HepG2 (cell line): ENCODE data around the gene ABHD17C. TPM values are rescaled to one million over a fixed set of nuclear protein-coding genes. Genes with fewer than 3 reads are reported as not detected.

ENCODE experiments used
- AGO2 ChIP-seq: fragments of 200-400 bp; formaldehyde crosslinking; optimal IDR thresholded peaks from 2 replicates; pipeline ENCODE3; 2017; ENCODE audit warnings: mild to moderate bottlenecking, low read depth, low read length, moderate library complexity
- FOXC1 ChIP-seq: sonication (generic); formaldehyde crosslinking; IDR thresholded peaks from 2 replicates; pipeline ENCODE4 v1.8.0; 2022; ENCODE audit warnings: mild to moderate bottlenecking, missing genetic modification reagents, borderline replicate concordance
- FOXM1 ChIP-seq: sonication (generic); formaldehyde crosslinking; IDR thresholded peaks from 2 replicates; pipeline ENCODE4 v1.5.0; 2020; ENCODE audit warnings: missing genetic modification reagents
- KLF6 ChIP-seq: IDR thresholded peaks from 2 replicates; pipeline ENCODE4 v1.8.0; 2016; ENCODE audit warnings: missing biosample characterization, missing genetic modification reagents
- NFIC ChIP-seq: IDR thresholded peaks from 2 replicates; pipeline ENCODE4 v1.6.1; 2012; ENCODE audit warnings: mild to moderate bottlenecking, low read length, inconsistent platforms
- RFXANK ChIP-seq: IDR thresholded peaks from 2 replicates; pipeline ENCODE4 v1.6.1; 2016
- RORA ChIP-seq: sonication (generic); formaldehyde crosslinking; IDR thresholded peaks from 2 replicates; pipeline ENCODE4 v1.5.0; 2020; ENCODE audit warnings: mild to moderate bottlenecking, missing genetic modification reagents, moderate library complexity
- SKI ChIP-seq: fragments of 450-650 bp; IDR thresholded peaks from one replicate; pipeline ENCODE4 v1.6.1; 2018; ENCODE audit warnings: mild to moderate bottlenecking; ENCODE audit not compliant: partially characterized antibody
- SOX5 ChIP-seq: IDR thresholded peaks from 2 replicates; pipeline ENCODE4 v1.6.1; 2016; ENCODE audit warnings: borderline replicate concordance
- SP1 ChIP-seq, 2 experiments: fragments of 450-650 bp in 1 of 2; sonication (generic) in 1 of 2; formaldehyde crosslinking in 1 of 2; IDR thresholded peaks; 2 replicates each; pipeline versions ENCODE4 v1.4.0 to v1.6.1; 2016 to 2020; ENCODE audit warnings: missing genetic modification reagents in 1 of 2
- TEAD2 ChIP-seq: sonication (generic); formaldehyde crosslinking; IDR thresholded peaks from 2 replicates; pipeline ENCODE4 v1.9.0; 2021; ENCODE audit warnings: missing genetic modification reagents
- TEAD3 ChIP-seq: optimal IDR thresholded peaks from 2 replicates; pipeline ENCODE3; 2016; ENCODE audit warnings: borderline replicate concordance
- TSC22D2 ChIP-seq: sonication (generic); formaldehyde crosslinking; IDR thresholded peaks from 2 replicates; pipeline ENCODE4 v1.5.1; 2020; ENCODE audit warnings: missing genetic modification reagents, mild to moderate bottlenecking, borderline replicate concordance
- ZNF260 ChIP-seq: sonication (generic); formaldehyde crosslinking; IDR thresholded peaks from 2 replicates; pipeline ENCODE4 v1.4.0; 2020; ENCODE audit warnings: missing genetic modification reagents, low read depth, mild to moderate bottlenecking, borderline replicate concordance
- ZNF589 ChIP-seq: sonication (generic); formaldehyde crosslinking; conservative IDR thresholded peaks from 2 replicates; pipeline ENCODE4 v1.8.0; 2022; ENCODE audit warnings: mild to moderate bottlenecking, moderate library complexity, missing genetic modification reagents
- ZNF652 ChIP-seq: IDR thresholded peaks from 2 replicates; pipeline ENCODE4 v1.6.1; 2016; ENCODE audit warnings: low read depth, borderline replicate concordance
- ZNF660 ChIP-seq: sonication (generic); formaldehyde crosslinking; IDR thresholded peaks from 2 replicates; pipeline ENCODE4 v1.5.1; 2020; ENCODE audit warnings: mild to moderate bottlenecking, low read depth, missing genetic modification reagents, borderline replicate concordance
- ZNF747 ChIP-seq: sonication (generic); formaldehyde crosslinking; IDR thresholded peaks from 2 replicates; pipeline ENCODE4 v1.8.1; 2023; ENCODE audit warnings: missing genetic modification reagents, mild to moderate bottlenecking, borderline replicate concordance
- polyA plus RNA-seq, 8 experiments: library from polyadenylated mRNA; depleted of rRNA in 3 of 8; stranded (reverse) in 7 of 8; unstranded in 1 of 8; fragments of >200 nt; fragmentation: Illumina TruSeq in 4 of 8; extraction: Trizol in 4 of 8; gene quantifications; 2 replicates each; pipeline versions ENCODE4 v1.2.1 to v1.2.3, GENCODE V29; 2011 to 2016; ENCODE audit warnings: low read depth in 4 of 8, missing spikeins in 1 of 8, mixed read lengths in 1 of 8; ENCODE audit not compliant: insufficient read depth in 1 of 8
- total RNA-seq, 5 experiments: library from RNA; depleted of rRNA; stranded (reverse); fragments of >200 nt; fragmentation: Illumina TruSeq; extraction: Trizol; gene quantifications; 2 replicates each; pipeline ENCODE4 v1.2.3, GENCODE V29; 2016; ENCODE audit warnings: low read depth in 1 of 5
- TF ChIP-seq, protein P1 (sequence below): sonication (generic); formaldehyde crosslinking; IDR thresholded peaks from 2 replicates; pipeline ENCODE4 v1.4.0; 2020; ENCODE audit warnings: missing genetic modification reagents, mild to moderate bottlenecking, borderline replicate concordance
- TF ChIP-seq, protein P2 (sequence below): sonication (generic); formaldehyde crosslinking; IDR thresholded peaks from 2 replicates; pipeline ENCODE4 v1.4.0; 2020; ENCODE audit warnings: mild to moderate bottlenecking, missing genetic modification reagents
- TF ChIP-seq, protein P3 (sequence below): sonication (generic); formaldehyde crosslinking; IDR thresholded peaks from 2 replicates; pipeline ENCODE4 v1.4.0; 2020; ENCODE audit warnings: missing genetic modification reagents

The ABHD17C gene
- total and polyA plus RNA-seq, 2 of the 13 experiments (the other 11 are each of a cell fraction or from before 2014, with no cell fraction given), result 2.9 to 3.9 TPM

DNA sequence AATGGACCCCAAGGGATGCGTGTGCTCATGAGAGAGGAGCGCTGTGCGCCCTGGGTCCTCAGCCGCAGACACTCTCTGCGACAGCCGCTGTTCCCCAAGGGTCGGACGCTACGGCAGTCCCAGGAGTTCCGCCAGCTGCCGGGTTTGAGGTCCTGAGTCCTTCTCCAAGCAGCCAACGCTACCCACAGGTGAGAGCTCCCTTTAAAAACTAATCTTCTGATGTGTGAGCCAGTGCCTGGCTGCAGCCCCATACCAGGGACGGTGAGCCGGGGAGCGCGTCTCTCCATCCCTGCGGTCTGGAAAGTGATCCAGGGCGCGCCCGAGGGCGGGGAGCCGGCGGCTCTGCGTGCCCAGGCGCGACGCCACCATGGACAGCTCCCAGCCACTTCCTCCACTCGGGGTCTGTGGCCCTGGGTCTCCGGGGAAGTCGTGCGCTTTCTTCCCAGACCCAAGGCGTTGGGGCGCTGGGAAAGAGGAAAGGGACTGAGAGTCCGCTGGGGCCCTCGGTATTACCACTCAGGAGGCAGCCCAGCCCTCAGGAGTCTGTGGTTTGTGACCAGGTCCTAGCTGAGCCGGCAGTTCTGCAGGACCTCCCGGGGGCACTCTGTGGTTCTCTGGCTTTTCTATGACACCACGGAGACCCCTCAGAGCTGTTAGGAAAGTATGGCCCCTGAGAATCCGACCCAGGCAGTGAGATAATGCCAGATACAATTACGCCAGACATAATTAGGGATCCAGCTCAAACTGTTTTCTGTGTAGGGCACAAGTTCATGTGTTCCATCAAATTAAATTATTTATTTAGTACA lies 85.5 kb downstream of the ABHD17C start (continued):
- TF ChIP-seq ZNF747 (CRISPR knock-in tag) (no peak; the same call in 1 of the 2 replicates), SKI (peak; percentile 63), ZNF652 (CRISPR knock-in tag) (peak; percentile 36; the same call in 1 of the 2 replicates), TEAD3 (peak; percentile 64), RORA (CRISPR knock-in tag) (peak; percentile 36; the same call in 1 of the 2 replicates), TSC22D2 (CRISPR knock-in tag) (peak; percentile 99), AGO2 (peak; percentile 35), SP1 (IDR thresholded peaks at IDR 0.05) (no peak), SP1 (CRISPR knock-in tag; IDR thresholded peaks at IDR 0.05) (no peak; the same call in 1 of the 2 replicates), FOXM1 (peak; percentile 86; the same call in 1 of the 2 replicates), SOX5 (CRISPR knock-in tag) (peak; percentile 37; the same call in 1 of the 2 replicates), ZNF260 (CRISPR knock-in tag) (no peak), FOXC1 (peak; percentile 73; the same call in 1 of the 2 replicates), NFIC (no peak), ZNF589 (CRISPR knock-in tag) (peak; percentile 89; the same call in 1 of the 2 replicates), KLF6 (CRISPR knock-in tag) (peak; percentile 98), RFXANK (CRISPR knock-in tag) (no peak), TEAD2 (peak; percentile 77; the same call in 1 of the 2 replicates), ZNF660 (0 out of 2 replicates have a peak, but pooled peaks have one; percentile 81)
- TF ChIP-seq, protein P1, sequence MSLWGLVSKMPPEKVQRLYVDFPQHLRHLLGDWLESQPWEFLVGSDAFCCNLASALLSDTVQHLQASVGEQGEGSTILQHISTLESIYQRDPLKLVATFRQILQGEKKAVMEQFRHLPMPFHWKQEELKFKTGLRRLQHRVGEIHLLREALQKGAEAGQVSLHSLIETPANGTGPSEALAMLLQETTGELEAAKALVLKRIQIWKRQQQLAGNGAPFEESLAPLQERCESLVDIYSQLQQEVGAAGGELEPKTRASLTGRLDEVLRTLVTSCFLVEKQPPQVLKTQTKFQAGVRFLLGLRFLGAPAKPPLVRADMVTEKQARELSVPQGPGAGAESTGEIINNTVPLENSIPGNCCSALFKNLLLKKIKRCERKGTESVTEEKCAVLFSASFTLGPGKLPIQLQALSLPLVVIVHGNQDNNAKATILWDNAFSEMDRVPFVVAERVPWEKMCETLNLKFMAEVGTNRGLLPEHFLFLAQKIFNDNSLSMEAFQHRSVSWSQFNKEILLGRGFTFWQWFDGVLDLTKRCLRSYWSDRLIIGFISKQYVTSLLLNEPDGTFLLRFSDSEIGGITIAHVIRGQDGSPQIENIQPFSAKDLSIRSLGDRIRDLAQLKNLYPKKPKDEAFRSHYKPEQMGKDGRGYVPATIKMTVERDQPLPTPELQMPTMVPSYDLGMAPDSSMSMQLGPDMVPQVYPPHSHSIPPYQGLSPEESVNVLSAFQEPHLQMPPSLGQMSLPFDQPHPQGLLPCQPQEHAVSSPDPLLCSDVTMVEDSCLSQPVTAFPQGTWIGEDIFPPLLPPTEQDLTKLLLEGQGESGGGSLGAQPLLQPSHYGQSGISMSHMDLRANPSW (CRISPR knock-in tag), result no peak
- TF ChIP-seq, protein P2, sequence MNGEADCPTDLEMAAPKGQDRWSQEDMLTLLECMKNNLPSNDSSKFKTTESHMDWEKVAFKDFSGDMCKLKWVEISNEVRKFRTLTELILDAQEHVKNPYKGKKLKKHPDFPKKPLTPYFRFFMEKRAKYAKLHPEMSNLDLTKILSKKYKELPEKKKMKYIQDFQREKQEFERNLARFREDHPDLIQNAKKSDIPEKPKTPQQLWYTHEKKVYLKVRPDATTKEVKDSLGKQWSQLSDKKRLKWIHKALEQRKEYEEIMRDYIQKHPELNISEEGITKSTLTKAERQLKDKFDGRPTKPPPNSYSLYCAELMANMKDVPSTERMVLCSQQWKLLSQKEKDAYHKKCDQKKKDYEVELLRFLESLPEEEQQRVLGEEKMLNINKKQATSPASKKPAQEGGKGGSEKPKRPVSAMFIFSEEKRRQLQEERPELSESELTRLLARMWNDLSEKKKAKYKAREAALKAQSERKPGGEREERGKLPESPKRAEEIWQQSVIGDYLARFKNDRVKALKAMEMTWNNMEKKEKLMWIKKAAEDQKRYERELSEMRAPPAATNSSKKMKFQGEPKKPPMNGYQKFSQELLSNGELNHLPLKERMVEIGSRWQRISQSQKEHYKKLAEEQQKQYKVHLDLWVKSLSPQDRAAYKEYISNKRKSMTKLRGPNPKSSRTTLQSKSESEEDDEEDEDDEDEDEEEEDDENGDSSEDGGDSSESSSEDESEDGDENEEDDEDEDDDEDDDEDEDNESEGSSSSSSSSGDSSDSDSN (CRISPR knock-in tag), result peak; percentile 61
- TF ChIP-seq, protein P3, sequence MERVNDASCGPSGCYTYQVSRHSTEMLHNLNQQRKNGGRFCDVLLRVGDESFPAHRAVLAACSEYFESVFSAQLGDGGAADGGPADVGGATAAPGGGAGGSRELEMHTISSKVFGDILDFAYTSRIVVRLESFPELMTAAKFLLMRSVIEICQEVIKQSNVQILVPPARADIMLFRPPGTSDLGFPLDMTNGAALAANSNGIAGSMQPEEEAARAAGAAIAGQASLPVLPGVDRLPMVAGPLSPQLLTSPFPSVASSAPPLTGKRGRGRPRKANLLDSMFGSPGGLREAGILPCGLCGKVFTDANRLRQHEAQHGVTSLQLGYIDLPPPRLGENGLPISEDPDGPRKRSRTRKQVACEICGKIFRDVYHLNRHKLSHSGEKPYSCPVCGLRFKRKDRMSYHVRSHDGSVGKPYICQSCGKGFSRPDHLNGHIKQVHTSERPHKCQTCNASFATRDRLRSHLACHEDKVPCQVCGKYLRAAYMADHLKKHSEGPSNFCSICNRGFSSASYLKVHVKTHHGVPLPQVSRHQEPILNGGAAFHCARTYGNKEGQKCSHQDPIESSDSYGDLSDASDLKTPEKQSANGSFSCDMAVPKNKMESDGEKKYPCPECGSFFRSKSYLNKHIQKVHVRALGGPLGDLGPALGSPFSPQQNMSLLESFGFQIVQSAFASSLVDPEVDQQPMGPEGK (CRISPR knock-in tag), result peak; percentile 68
